ENCODE data around the gene CCDC127.

- TF ChIP-seq CTCF (conservative IDR thresholded peaks at IDR 0.05; ENCODE audit: low read depth, low read length) (no peak), EZH2 (IDR thresholded peaks at IDR 0.05; ENCODE audit: low read length, unreplicated experiment) (no peak), EZH2phosphoT487 (IDR thresholded peaks at IDR 0.05; ENCODE audit: borderline replicate concordance, low read length) (no peak)
These were observed 46.1 kb downstream of the CCDC127 start for GRCh38 chr5:171801-172331.
